NK-92 treated with Interleukin-12 subunit alpha and Interleukin-12 subunit beta, amount 100 ng/mL, for 24 hours (cell line): ENCODE results near the gene REL.
"Not testable (repeated sequence)": the region's sequence is repeated elsewhere in the genome, so short reads cannot be mapped to it uniquely, and the experiment has no call there.

Experiments used
- DNase-seq: peaks from one replicate; lab custom pipeline; 2025; lab: John Stamatoyannopoulos, UW

REL gene

DNA sequence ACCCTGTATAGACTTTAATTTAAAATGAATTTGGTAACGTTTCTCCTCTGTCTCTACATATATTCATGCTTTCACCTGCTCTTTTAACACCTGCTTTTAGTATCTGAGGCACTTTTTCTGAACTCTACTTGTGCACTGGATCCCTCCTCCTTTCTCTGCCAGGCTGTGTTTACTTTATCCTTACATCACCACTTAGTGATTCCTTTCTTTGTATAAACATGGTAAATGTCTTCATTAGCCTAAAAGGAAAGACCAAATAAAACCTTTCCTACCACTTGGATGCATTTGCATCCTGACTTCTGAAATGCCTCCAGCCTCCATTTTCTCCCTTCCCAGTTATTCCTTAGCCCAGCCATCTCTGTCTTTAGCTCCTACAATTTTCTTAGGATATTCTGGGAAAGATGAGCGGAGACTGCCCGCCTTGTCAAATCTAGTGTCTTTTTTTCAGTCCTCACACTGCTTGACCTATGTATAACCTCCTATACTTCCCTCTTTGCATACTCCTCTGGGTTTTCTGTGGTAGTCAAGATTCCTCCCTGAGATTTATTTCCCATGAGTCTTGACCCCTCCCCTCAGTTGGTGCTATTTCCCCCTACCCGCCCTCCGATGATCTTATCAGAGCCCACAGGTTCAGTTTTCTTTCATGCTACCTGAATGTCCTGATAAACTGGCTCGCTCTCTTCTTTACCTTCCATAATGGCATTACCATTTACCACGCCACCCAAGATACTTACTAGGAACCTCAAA is 44.8 kb downstream of the REL start:
- DNase-seq, result no peak

DNA sequence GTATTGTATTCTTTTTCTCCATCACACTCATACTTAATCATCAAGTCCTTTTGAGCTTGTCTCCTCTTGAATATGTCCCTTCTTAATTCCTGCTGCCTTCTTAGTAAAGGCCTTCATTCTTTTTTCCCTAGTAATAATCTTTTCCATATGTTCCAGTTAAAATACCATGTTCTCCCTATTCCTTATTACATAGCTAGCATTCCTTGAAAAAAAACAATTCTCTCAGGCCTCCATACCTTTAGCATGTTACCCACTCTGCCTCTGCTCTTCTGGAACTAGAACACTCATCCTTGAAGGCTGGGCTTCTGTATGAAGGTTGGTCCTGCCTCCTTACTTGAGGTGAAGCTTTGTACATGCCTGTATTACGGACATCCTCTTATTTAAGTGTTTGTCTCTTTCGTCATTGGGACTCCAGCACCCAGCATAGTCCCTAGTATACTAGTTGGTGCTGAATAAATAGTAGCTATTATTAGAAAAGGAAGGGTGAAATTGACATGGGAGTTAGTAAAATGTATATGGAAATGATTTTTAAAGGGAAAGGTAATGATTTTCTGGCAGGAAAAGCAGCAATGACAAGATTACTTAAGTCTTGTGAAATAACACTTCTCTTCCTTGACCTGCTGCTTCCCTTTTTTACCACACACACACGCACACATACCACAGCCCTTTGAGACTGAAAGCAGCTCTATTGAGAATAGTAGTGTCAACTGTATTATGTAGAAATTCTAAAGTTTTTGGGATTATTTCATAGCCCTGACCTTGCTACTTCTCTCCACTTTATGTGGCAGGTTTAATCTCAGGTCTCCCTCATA is 45.6 kb downstream of the REL start:
- DNase-seq, result no peak

DNA sequence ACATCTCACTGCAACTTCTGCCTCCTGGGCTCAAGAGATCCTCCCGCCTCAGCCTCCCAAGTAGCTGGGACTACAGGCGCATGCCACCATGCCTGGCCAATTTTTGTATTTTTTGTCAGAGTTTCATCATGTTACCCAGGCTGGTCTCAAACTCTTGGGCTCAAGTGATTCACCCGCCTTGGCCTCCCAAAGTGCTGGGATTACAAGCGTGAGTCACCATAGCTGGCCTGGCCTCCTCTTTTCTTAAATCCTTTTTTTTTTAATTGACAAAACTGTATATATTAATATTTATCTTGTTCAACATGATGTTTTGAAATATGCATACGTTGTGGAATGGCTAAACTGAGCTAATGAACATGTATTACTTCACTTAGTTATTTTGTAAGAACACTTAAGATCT is 50.7 kb downstream of the REL start:
- not testable (repeated sequence) for DNase-seq

DNA sequence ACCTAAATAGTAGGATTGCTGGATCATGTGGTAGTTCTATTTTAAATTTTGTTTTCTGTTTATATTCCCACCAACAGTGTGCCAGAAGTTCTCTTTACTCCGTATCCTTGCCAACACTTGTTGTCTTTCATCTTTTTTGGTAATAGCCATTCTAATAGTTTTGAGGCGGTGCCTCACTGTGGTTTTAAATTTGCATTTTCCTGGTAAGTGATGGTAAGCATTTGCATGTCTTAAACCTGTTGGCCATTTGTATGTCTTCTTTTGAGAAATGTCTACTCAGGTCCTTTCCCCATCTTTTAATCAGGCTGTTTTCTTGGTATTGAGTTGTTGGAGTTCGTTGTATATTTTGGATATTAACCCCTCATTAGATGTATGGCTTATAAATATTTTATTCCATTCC is 51.6 kb downstream of the REL start:
- no peak for DNase-seq

DNA sequence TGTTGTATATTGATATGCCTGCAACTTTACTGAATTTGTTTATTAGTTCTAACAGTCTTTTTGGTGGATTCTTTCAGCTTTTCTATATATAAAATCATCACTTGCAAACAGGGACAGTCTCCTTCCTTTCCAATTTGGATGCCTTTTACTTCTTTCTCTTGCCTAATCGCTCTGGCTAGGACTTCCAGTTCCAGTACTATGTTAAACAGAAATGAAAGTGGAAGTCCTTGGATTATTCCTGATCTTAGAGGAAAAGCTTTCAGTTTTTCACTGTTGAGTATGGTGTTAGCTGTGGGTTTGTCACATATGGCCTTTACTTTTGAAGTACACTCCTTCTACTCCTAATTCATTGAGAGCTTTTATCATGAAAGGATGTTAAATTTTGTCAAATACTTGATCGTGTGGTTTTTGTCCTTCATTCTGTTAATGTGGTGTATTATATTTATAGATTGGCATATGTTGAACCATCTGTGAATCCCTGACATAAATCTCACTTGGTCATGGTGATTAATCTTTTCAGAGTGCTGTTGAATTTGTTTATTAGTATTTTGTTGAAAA is 52.9 kb downstream of the REL start:
- no peak for DNase-seq

DNA sequence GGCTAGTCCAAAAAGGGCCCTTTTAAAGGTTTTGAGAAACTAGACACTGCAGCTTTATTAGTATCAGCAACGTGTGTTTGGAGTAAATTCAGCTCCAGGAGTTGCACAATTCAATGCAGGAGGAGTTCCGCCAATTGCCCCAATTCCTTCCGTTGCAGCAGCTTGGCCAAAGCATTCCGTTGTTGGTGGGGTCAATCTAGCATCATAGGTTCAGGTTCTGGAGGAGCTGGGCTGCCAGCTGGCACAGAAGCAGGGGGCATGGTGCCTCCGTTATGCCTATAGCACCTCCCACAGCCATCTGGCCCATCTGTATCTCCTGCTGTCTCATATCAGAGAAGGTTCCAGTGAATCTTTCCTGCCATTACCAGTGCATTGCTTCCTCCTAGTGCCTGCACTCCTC is 55.4 kb downstream of the REL start:
- DNase-seq, result no peak

DNA sequence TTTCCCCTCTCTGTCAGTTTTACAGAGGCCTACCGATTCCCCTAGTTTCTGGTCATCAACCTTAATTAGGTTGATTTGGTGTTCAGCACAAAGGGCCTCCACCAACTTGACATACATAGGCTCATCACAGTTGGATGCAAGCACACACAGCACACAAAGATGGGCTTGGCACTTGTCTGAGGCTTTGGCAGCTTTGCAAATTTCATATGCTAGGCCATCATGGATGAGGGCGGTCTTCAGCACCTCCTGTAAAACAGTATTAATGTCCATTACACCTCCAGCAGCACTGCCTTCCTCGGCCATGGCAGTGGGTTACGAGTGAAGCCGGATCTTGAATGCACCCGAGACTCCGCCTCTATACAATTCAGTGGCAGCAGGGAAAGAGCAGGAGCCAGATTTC is 56.9 kb downstream of the REL start:
- DNase-seq, result no peak

DNA sequence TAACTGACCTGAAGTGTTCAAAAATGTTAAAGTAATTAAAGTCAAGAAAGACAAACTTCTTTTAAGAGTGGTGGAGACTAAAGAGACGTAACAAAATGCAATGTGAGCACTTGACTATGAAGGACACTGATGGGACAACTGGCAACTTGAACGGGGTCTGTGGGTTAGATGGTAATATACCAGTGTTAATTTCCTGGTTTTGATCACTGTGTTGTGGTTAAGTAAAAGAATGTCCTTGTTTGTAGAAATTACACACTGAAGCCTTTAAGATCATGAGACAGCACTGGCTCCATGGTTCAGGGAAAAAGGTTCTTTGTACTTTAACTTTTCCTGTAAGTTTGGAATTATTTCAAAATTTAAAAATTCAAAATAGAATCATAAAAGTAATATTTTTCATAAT is 58.2 kb downstream of the REL start:
- DNase-seq, result no peak

DNA sequence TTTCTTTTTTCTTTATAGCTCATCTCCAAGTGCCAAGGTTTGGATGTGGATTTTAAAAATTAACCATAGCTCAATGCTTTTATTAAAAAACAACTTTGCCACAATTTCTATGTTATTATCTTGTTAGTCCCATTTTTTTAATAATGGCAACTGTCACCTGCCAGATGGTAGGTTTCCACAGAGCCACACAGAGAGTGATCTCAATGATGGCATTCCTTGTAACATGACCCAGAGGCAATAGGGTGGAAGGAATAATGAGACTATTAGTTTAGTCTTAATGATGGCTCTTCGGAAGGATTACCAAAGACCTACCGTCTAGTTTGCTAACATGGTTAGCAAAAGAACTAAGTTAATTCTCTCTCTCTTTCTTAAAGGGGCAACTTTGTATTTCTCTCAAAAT is 64.0 kb downstream of the REL start:
- no peak for DNase-seq

DNA sequence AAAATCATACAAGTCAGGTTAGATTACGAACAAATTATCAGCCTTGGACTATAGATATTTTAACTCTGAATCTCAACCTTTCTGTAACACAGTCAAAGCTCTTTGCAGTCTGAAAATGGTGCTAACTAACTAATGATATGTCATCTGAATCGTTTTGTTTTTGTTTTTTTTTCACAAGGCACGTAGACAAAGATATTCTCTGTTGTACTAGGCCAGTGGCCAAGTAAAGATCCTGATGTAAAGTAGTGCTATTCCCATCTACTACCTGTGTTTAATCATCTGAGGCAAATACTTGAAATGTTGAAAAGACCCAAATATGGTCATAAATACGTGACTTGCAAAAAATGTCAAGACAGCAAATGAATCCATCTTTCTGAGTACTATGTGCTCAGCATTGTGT is 65.7 kb downstream of the REL start:
- no peak for DNase-seq

DNA sequence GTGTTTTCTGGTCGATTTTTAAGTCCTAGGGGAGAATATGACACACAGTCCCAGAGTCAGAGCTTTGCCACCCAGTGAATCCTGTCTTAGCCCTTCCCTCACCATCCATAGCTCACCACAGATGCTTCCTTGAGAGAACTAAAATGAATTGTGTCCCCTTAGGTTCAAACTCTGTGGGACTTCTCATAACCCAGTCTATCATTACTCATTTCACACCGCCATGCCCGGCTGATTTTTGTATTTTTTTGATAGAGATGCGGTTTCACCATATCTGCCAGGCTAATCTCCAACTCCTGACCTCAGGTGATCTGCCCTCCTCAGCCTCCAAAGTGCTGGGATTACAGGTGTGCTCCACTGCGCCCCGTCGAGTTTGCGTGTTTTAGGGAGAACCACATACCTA is 66.8 kb downstream of the REL start:
- DNase-seq, result no peak

DNA sequence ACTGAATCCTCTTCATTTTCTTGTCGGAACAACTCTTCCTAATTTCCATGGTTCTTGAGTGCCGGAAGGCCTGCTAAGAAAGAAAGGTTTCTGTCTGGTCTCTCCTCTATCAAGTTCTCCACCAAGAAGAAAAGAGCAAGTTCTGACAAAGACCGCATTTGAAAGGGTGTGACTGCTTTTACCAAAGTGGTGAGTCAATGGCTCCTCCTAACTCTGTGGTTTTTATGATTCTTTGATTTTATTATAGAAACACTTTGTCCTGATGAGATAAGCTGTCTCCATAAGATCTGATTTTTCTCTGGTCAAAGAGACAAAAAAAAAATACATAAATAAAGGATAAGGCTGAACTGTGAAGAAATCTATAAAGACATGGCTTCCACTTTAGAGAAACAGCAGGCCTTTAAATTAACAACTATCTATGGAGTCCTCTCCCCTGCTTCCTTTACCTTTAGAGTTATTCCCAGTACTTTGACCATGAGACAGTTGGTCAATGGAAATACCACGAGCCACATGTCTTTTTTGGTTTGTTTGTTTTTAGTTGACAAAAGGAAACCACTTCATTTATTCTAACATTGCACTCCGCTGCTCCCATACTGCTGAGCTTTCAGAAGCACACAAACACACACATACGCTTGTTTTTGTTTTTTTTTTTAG is 67.7 kb downstream of the REL start:
- no peak for DNase-seq

DNA sequence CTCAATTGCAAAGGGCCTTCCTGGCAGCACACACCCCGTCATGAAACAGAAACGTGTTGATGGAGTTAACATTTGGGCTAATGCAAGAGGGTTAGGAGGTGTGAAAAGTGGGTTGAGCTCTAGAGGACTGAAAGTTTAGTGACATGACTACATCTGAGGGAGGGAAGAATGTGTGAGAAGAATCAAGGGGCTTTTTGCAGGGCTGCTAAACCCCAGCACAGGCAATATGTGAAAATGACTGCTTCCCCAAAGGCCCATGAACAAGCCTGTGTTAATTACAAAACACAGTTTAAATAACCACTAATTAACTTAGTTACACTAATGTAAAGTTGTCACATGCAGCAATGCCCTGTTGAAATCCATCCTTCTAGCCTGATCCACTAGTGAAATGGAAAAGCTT is 72.8 kb downstream of the REL start:
- DNase-seq, result peak; percentile 19

DNA sequence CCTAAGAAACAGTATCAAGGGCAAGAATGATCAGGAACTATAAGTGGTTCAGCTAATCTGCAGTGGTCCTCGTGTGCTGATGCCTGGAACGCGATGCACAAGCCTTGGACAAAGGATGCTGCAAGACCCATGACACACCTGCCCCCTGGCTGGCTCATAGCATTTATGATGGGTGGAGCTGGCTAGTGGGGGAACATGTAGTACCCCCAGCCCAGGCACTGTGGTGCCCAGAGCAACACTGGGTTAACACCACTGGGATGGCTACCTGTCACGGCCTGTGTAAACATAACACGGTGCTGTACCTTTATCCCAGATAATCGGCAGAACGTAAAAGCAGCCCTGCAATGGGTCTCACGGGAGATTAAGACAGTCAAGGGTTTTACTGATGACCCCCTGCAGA is 75.8 kb downstream of the REL start:
- DNase-seq, result no peak

DNA sequence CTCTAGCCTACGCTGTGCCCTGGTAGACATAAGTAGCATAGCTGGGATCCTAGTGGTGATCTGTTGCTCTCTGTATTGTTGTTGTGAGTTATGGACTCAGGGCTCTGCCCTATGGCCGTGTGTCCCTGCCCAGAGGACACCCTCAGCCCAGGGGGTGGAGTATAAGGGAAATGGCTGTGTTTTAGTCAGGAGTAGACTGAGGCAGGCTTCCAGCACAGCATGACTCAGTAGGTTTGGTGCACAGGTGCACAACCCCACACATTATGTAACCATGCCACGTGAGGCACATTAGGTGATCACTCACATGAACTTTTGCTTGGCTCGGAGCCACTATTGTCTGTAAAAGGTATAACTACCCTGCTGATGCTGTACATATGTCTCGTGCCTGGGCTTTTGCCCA is 76.3 kb downstream of the REL start:
- DNase-seq, result no peak

DNA sequence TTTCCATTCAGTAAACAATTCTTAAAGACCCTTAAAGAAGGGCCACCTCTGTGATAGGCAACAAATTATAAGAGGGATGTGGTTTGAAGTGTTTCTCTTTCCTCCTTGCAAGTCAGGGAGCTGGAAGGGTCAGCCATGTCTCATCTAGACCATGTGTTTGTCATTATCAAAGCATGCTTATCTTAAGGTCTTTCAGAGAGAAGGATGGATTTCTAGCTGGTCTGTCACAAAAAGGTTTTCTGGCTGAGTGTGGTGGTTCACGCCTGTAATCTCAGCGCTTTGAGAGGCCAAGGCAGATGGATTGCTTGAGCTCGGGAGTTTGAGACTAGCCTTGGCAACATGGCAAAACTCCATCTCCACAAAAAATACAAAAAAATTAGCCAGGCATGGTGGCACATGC is 77.0 kb downstream of the REL start:
- no peak for DNase-seq

DNA sequence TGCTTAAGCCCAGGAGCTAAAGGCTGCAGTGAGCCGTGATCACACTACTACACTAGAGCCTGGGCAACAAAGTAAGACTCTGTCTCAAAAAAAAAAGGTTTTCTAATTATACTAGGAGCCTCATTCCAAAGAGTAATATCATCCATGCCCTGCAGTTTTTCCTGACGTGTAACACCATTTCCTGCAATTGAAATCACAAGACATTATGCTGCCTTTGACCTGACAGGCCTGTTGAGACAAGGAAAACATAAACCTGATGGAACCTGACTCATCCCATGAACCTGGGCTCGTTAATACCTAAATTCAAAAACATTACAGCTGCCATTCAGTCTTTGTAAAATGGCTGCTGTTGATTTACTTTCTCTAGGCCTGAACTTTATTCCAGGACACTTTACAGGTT is 77.4 kb downstream of the REL start:
- DNase-seq, result no peak

DNA sequence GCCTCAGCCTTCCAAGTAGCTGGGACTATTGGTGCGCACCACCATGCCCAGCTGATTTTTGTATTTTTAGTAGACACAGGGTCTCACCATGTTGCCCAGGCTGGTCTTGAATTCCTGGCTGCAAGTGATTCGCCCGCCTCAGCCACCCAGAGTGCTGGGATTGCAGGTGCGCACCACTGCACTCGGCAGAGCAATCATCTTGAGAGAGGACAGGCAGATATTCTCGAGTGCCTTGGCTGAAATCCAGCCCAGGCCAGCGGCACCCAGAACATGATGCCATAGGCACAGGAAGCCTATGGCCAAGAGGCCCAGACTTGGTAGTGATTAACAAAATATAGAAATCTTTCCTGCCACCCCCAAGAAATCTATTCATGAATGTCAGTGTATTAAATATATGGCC is 78.1 kb downstream of the REL start:
- no peak for DNase-seq

DNA sequence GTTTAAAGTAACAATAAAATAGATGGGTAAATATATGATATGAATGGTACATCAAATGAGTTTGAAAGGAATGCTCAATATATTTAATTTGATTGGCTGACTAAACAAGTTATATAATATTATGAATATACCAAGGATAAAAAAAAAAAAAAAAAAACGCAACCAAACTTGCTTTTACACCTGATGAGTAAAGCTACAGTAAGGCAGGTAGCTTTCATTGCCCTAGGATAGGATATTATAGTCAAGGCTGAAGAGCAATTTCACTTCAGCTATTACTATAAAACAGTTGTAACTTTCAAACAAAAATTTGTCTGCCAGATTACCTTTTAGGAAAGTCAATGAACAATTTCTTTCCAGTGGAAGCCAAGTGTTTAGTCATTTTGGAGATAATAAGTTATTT is 79.3 kb downstream of the REL start:
- no peak for DNase-seq

DNA sequence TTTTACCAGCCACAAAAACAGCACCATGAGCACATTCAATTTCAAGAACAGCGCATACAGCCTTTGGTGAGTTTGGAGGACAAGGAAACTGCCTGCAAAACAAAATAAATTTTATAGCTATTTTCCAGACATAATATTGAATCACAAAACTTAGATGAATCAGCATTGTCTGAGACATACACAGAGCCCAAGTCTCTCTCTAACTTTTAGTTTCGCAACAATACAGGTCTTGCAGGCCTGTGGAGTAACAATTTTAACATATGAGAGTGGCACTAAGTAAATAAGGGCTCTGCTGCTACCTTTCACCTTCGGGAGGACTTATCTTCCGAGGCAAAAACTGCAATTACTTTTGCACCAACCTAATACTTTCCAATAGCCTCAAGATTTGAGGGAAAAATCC is 80.1 kb downstream of the REL start:
- no peak for DNase-seq

DNA sequence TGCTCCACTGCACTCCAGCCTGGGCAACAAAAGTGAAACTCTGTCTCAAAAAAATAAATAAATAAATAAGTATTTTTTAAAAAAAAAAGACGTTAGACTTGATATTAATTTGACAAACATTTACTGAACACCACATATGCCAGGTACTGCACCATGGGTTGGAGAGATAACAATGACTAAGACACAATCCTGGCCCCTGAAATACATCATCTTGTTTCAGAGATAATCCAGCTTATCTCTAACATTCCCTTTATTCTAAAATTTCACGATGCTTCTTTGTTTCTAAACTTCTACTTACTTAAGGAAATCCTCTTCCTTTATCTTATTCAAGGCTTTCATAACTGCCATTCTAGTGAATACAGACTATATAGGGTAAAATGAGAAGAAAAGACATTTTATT is 81.2 kb downstream of the REL start:
- DNase-seq, result no peak

DNA sequence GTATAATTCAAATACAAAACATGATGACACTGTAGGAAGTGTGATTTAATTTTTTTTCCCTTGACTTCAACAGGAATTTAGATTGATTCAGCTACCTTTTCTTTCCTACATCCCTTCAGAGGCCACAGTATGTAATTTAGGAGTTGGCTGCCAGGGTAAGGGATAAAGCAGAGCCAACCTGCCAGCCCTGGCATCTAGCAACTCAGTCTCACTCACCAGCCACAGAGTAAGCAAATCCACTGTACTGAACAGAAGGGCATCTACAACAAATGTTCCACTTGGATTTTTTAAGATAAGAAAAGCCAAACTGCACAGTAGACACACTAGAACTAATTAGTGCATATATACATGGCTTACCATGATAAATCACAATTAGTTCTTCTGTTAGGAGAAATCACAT is 81.8 kb downstream of the REL start:
- DNase-seq, result no peak
